HCT116 (cell line): ENCODE data around the gene LYPD8. TPM values are rescaled to one million over a fixed set of nuclear protein-coding genes. Genes with fewer than 3 reads are reported as not detected.

Source experiments
- ATAC-seq: fragments of 200-7000 bp; cut with Tn5 transposase; 2 replicates; pipeline ENCODE4 v1.9.1; 2020; ENCODE audit warnings: mild to moderate bottlenecking, moderate library complexity
- BruUV-seq: library from RNA; stranded (reverse); fragments of 400-500 nt; replicated peaks from 2 replicates; lab custom pipeline; 2021; lab: Mats Ljungman, UMichigan
- CTCF ChIA-PET: fragments of 300-600 bp; sonication (Branson Sonifier 250); formaldehyde crosslinking; loops from one replicate; lab custom pipeline; 2021; ENCODE audit warnings: antibody characterized with exemption; lab: Charles Lee
- POLR2A ChIA-PET: fragments of 300-600, 350-600 bp; sonication (Branson Sonifier 250); formaldehyde crosslinking; loops from one replicate; lab custom pipeline; 2021; ENCODE audit warnings: antibody characterized with exemption; lab: Charles Lee
- RAD21 ChIA-PET, 2 experiments: fragments of 300-600 bp; sonication (Branson Sonifier 250); formaldehyde crosslinking; loops; one replicate each; lab custom pipeline; 2023; ENCODE audit warnings: low total read pairs in 2 of 2; ENCODE audit not compliant: uncharacterized antibody in 2 of 2, unreplicated experiment in 2 of 2, low non-redundant PET in 1 of 2; lab: Charles Lee
- DNase-seq: peaks from one replicate; pipeline ENCODE4 v3.0.0-alpha.2; 2010; ENCODE audit warnings: low read depth, low spot score
- H2AFZ ChIP-seq: fragments of 200-600 bp; shearing (Covaris generic), sonication (generic); 2 replicates; pipeline ENCODE4 v1.6.1; 2017; ENCODE audit warnings: low read depth, mixed run types, mixed read lengths, antibody characterized with exemption, low read length; ENCODE audit not compliant: poor library complexity, severe bottlenecking
- H3K27ac ChIP-seq: 2 replicates; pipeline ENCODE4 v1.5.1; 2012; ENCODE audit warnings: low read depth, low read length
- H3K27me3 ChIP-seq: fragments of 200-600 bp; sonication (generic); 2 replicates; pipeline ENCODE4 v1.6.1; 2016; ENCODE audit warnings: mixed run types, low read length, mixed read lengths; ENCODE audit not compliant: insufficient read depth
- H3K36me3 ChIP-seq, 2 experiments: fragments of 200-500 bp in 1 of 2; fragments of 200-600 bp in 1 of 2; sonication (Bioruptor generic) in 1 of 2; sonication (generic) in 1 of 2; 2 replicates each; pipeline versions ENCODE4 v1.5.1 to v1.6.1; 2014 to 2016; ENCODE audit warnings: low read length in 2 of 2, inconsistent platforms in 1 of 2, mixed read lengths in 1 of 2, mixed run types in 1 of 2; ENCODE audit not compliant: insufficient read depth in 2 of 2, control insufficient read depth in 1 of 2
- H3K4me1 ChIP-seq, 2 experiments: fragments of 200-600 bp in 1 of 2; sonication (generic) in 1 of 2; 2 replicates each; pipeline versions ENCODE4 v1.5.1 to v1.6.1; 2012 to 2017; ENCODE audit warnings: low read length in 2 of 2, inconsistent platforms in 1 of 2, mild to moderate bottlenecking in 1 of 2, mixed read lengths in 1 of 2, mixed run types in 1 of 2, moderate library complexity in 1 of 2; ENCODE audit not compliant: insufficient read depth in 2 of 2, control insufficient read depth in 1 of 2
- H3K4me2 ChIP-seq: fragments of 200-600 bp; sonication (generic); 2 replicates; pipeline ENCODE4 v1.6.1; 2017; ENCODE audit warnings: mixed run types, low read length, mixed read lengths
- H3K4me3 ChIP-seq, 2 experiments: fragments of 200-600 bp in 1 of 2; sonication (generic) in 1 of 2; replicated peaks in 1 of 2; 2 replicates each; pipeline ENCODE4 v1.5.1; 2011 to 2016; ENCODE audit warnings: low read length in 2 of 2, control low read depth in 1 of 2, low read depth in 1 of 2, mild to moderate bottlenecking in 1 of 2, mixed read lengths in 1 of 2, mixed run types in 1 of 2
- H3K79me2 ChIP-seq: fragments of 200-600 bp; sonication (generic); 2 replicates; pipeline ENCODE4 v1.6.1; 2017; ENCODE audit warnings: mild to moderate bottlenecking, mixed run types, low read length, moderate library complexity, mixed read lengths; ENCODE audit not compliant: insufficient read depth
- H3K9ac ChIP-seq: fragments of 200-600 bp; sonication (generic); 2 replicates; pipeline ENCODE4 v1.6.1; 2016; ENCODE audit warnings: low read length, mixed read lengths
- H3K9me2 ChIP-seq: fragments of 200-600 bp; sonication (generic), shearing (Covaris generic); 2 replicates; pipeline ENCODE4 v1.6.1; 2017; ENCODE audit warnings: mixed run types, mild to moderate bottlenecking, moderate library complexity; ENCODE audit not compliant: insufficient read depth
- H3K9me3 ChIP-seq, 2 experiments: fragments of 200-500 bp in 1 of 2; fragments of 200-600 bp in 1 of 2; sonication (Bioruptor generic) in 1 of 2; sonication (generic) in 1 of 2; 2 replicates each; pipeline ENCODE4 v1.6.1; 2014 to 2017; ENCODE audit warnings: low read length in 2 of 2, mixed read lengths in 2 of 2, inconsistent platforms in 1 of 2, low read depth in 1 of 2, mild to moderate bottlenecking in 1 of 2, mixed run types in 1 of 2, moderate library complexity in 1 of 2; ENCODE audit not compliant: control insufficient read depth in 1 of 2, insufficient read depth in 1 of 2
- H4K20me1 ChIP-seq: fragments of 200-600 bp; sonication (generic), shearing (Covaris generic); 2 replicates; pipeline ENCODE4 v1.6.1; 2017; ENCODE audit warnings: mixed run types, mild to moderate bottlenecking, moderate library complexity; ENCODE audit not compliant: insufficient read depth
- CBX3 ChIP-seq: IDR thresholded peaks from 2 replicates; pipeline ENCODE4 v1.6.1; 2012; ENCODE audit warnings: low read depth
- CTCF ChIP-seq, 3 experiments: fragments of 200-600 bp in 1 of 3; sonication (generic) in 1 of 3; IDR thresholded peaks in 2 of 3; conservative IDR thresholded peaks in 1 of 3; 2 replicates each; pipeline ENCODE4 v1.5.1; 2012 to 2017; ENCODE audit warnings: low read depth in 2 of 3, low read length in 2 of 3, antibody characterized with exemption in 1 of 3, borderline replicate concordance in 1 of 3, control low read depth in 1 of 3, mild to moderate bottlenecking in 1 of 3, mixed read lengths in 1 of 3, mixed run types in 1 of 3, moderate library complexity in 1 of 3; ENCODE audit not compliant: insufficient read depth in 1 of 3
- EGR1 ChIP-seq: IDR thresholded peaks from 2 replicates; pipeline ENCODE4 v1.6.1; 2012; ENCODE audit warnings: low read depth
- POLR2A ChIP-seq: IDR thresholded peaks from 2 replicates; pipeline ENCODE4 v1.7.0; 2011; ENCODE audit warnings: borderline replicate concordance; ENCODE audit not compliant: insufficient read depth, insufficient read length; ENCODE audit errors: extremely low read depth
- intact Hi-C: fragments of 100-400 bp; cut with micrococcal nuclease; formaldehyde crosslinking; loops from 2 replicates; pipeline ENCODE4 v1.10.0; 2022
- total RNA-seq: library from RNA; stranded (reverse); gene quantifications from one replicate; pipeline ENCODE4 v1.2.1, GENCODE V29; 2021; ENCODE audit not compliant: unreplicated experiment
- TF ChIP-seq, protein P1 (sequence below): IDR thresholded peaks from 2 replicates; pipeline ENCODE4 v1.6.1; 2012; ENCODE audit warnings: low read depth

LYPD8 gene
- total RNA-seq, 1 experiment from 2014 or later: not detected

DNA sequence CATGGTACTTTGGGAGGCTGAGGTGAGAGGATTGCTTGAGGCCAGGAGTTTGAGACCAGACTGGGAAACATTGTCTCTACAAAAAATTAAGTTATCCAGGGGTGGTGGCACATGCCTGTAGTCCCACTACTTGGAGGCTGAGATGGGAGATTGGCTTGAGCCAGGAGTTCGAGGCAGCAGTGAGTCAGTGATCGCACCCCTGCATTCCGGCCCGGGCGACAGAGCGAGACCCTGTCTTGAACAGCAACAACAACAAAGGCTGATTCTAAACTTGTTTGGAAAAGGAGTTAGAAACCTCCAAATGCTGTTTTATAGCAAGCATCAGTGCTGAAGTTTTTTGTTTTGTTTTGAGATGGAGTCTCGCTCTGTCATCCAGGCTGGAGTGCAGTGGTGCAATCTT, 14.7 kb downstream of the LYPD8 start:
- H2AFZ ChIP-seq: no peak overlapping the region
- DNase-seq (no peak), ATAC-seq (no peak)
- H3K9me3 ChIP-seq: no peaks in the 10 kb centered on the region
- no peaks in the 10 kb centered on the region for H3K36me3 ChIP-seq
- no peaks in the 10 kb centered on the region for H4K20me1 ChIP-seq
- no peak overlapping the region for H3K27ac ChIP-seq
- no peak overlapping the region for H3K4me3 ChIP-seq
- no peak overlapping the region for H3K9ac ChIP-seq
- intact Hi-C loops: no loop called here
- ChIA-PET RAD21 (no interaction called here), CTCF (no interaction called here), POLR2A (no interaction called here)
- H3K4me2 ChIP-seq: no peak overlapping the region
- no peaks in the 10 kb centered on the region for H3K4me1 ChIP-seq
- H3K9me2 ChIP-seq: no peaks in the 10 kb centered on the region
- no peaks in the 10 kb centered on the region for H3K27me3 ChIP-seq
- TF ChIP-seq POLR2A (no peak), EGR1 (no peak), CTCF (IDR thresholded peaks at IDR 0.05 in 2 of 3, conservative IDR thresholded peaks at IDR 0.05 in 1 of 3; ENCODE audit: borderline replicate concordance in 1 of 3, insufficient read depth in 1 of 3, low read depth in 2 of 3, low read length in 2 of 3) (no peak), CBX3 (no peak)
- TF ChIP-seq, protein P1, sequence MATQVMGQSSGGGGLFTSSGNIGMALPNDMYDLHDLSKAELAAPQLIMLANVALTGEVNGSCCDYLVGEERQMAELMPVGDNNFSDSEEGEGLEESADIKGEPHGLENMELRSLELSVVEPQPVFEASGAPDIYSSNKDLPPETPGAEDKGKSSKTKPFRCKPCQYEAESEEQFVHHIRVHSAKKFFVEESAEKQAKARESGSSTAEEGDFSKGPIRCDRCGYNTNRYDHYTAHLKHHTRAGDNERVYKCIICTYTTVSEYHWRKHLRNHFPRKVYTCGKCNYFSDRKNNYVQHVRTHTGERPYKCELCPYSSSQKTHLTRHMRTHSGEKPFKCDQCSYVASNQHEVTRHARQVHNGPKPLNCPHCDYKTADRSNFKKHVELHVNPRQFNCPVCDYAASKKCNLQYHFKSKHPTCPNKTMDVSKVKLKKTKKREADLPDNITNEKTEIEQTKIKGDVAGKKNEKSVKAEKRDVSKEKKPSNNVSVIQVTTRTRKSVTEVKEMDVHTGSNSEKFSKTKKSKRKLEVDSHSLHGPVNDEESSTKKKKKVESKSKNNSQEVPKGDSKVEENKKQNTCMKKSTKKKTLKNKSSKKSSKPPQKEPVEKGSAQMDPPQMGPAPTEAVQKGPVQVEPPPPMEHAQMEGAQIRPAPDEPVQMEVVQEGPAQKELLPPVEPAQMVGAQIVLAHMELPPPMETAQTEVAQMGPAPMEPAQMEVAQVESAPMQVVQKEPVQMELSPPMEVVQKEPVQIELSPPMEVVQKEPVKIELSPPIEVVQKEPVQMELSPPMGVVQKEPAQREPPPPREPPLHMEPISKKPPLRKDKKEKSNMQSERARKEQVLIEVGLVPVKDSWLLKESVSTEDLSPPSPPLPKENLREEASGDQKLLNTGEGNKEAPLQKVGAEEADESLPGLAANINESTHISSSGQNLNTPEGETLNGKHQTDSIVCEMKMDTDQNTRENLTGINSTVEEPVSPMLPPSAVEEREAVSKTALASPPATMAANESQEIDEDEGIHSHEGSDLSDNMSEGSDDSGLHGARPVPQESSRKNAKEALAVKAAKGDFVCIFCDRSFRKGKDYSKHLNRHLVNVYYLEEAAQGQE: no peak
- H3K79me2 ChIP-seq: no peaks in the 10 kb centered on the region
- no TSS peak for BruUV-seq
